Breast epithelium (tissue), 4 donors: ENCODE data around the gene GCA. TPM values are rescaled to one million over a fixed set of nuclear protein-coding genes. Genes with fewer than 3 reads are reported as not detected.

ENCODE experiments used
- DNase-seq, 2 donors: peaks; one replicate each; pipeline ENCODE4 v3.0.0-alpha.2; 2019; ENCODE audit warnings: low spot score in 2 of 2
- H3K27ac ChIP-seq, 2 donors: fragments of 200-600 bp; sonication (generic) in 1 of 2; one replicate each; pipeline ENCODE4 v1.5.1; 2016 to 2019; ENCODE audit warnings: mild to moderate bottlenecking in 1 of 2
- H3K27me3 ChIP-seq, 2 donors: fragments of 200-600 bp; sonication (generic) in 1 of 2; one replicate each; pipeline versions ENCODE4 v1.5.1 to v1.6.0; 2017 to 2019; ENCODE audit warnings: control low read depth in 1 of 2, mild to moderate bottlenecking in 1 of 2
- H3K36me3 ChIP-seq: fragments of 200-600 bp; one replicate; pipeline ENCODE4 v1.5.1; 2019
- H3K4me1 ChIP-seq, 2 donors: fragments of 200-600 bp; sonication (generic); one replicate each; pipeline ENCODE4 v1.5.1; 2016 to 2019; ENCODE audit warnings: control low read depth in 1 of 2
- H3K4me3 ChIP-seq, 3 donors: fragments of 200-600 bp; sonication (generic); 1 replicate in 2 of 3; 2 replicates in 1 of 3; pipeline ENCODE4 v1.5.1; 2016 to 2019; ENCODE audit warnings: mild to moderate bottlenecking in 3 of 3, moderate library complexity in 2 of 3
- H3K9me3 ChIP-seq, 2 donors: fragments of 200-600 bp; sonication (generic) in 1 of 2; one replicate each; pipeline ENCODE4 v1.5.1; 2016 to 2019; ENCODE audit warnings: control low read depth in 1 of 2
- CTCF ChIP-seq, 3 donors: fragments of 450-650 bp; IDR thresholded peaks; one replicate each; pipeline ENCODE4 v1.5.1; 2016 to 2017; ENCODE audit warnings: antibody characterized with exemption in 3 of 3, mild to moderate bottlenecking in 3 of 3, moderate library complexity in 3 of 3
- POLR2A ChIP-seq: fragments of 450-650 bp; IDR thresholded peaks from one replicate; pipeline ENCODE4 v1.6.1; 2016; ENCODE audit warnings: antibody characterized with exemption, mild to moderate bottlenecking, moderate library complexity
- POLR2AphosphoS5 ChIP-seq, 3 donors: sonication (generic); formaldehyde crosslinking; IDR thresholded peaks; one replicate each; pipeline ENCODE4 v1.6.1; 2017; ENCODE audit warnings: antibody characterized with exemption in 3 of 3
- intact Hi-C: fragments of 100-400 bp; cut with DNase I; formaldehyde crosslinking; loops from one replicate; pipeline ENCODE4 v1.15.1; 2023; ENCODE audit warnings: low total_unique reads
- total RNA-seq, 3 donors: library from RNA; depleted of rRNA; stranded (reverse); fragments of >200 nt; gene quantifications; one replicate each; pipeline ENCODE4 v1.1.0, GENCODE V29; 2016

Gene GCA
- total RNA-seq, 3 donors from 2014 or later, result 18.9 to 36.6 (median 24.6) TPM

GRCh38 chr2:162385536-162385935 lies 41.6 kb downstream of the GCA start:
- DNase-seq, result no peak
- no peaks in the 10 kb centered on the region for H3K36me3 ChIP-seq
- no peaks in the 10 kb centered on the region for H3K4me1 ChIP-seq
- no peak overlapping the region for H3K4me3 ChIP-seq
- H3K27me3 ChIP-seq, result no peaks in the 10 kb centered on the region
- H3K9me3 ChIP-seq, result no peaks in the 10 kb centered on the region
- intact Hi-C loops, result no loop called here
- no peak overlapping the region for H3K27ac ChIP-seq
- TF ChIP-seq CTCF (IDR thresholded peaks at IDR 0.05) (no peak), POLR2AphosphoS5 (IDR thresholded peaks at IDR 0.05) (no peak), POLR2A (no peak)

- no peak overlapping the region for H3K27ac ChIP-seq
- DNase-seq, result no peak
- no peak for TF ChIP-seq POLR2AphosphoS5 (IDR thresholded peaks at IDR 0.05)
- TF ChIP-seq POLR2A, result no peak
- no peak for TF ChIP-seq CTCF (IDR thresholded peaks at IDR 0.05)
These were observed 46.9 kb downstream of the GCA start for GRCh38 chr2:162390801-162391200.

GRCh38 chr2:162400336-162400735 lies 56.4 kb downstream of the GCA start:
- Histone ChIP-seq H3K9me3 (no peaks in the 10 kb centered on the region), H3K27ac (no peak overlapping the region), H3K27me3 (no peaks in the 10 kb centered on the region), H3K4me1 (no peaks in the 10 kb centered on the region), H3K4me3 (no peak overlapping the region), H3K36me3 (no peaks in the 10 kb centered on the region)
- intact Hi-C loops, result no loop called here
- TF ChIP-seq CTCF (IDR thresholded peaks at IDR 0.05) (no peak), POLR2A (no peak), POLR2AphosphoS5 (IDR thresholded peaks at IDR 0.05) (no peak)
- no peak for DNase-seq

More at GRCh38 chr2:162390801-162391200, 46.9 kb downstream of the GCA start:
- Histone ChIP-seq H3K4me1 (no peaks in the 10 kb centered on the region), H3K36me3 (no peaks in the 10 kb centered on the region), H3K9me3 (no peaks in the 10 kb centered on the region), H3K27me3 (no peaks in the 10 kb centered on the region), H3K4me3 (no peak overlapping the region)
- intact Hi-C loops, result no loop called here

- Histone ChIP-seq H3K27ac (no peak overlapping the region), H3K9me3 (no peaks in the 10 kb centered on the region), H3K4me3 (no peak overlapping the region), H3K4me1 (no peaks in the 10 kb centered on the region), H3K27me3 (no peaks in the 10 kb centered on the region), H3K36me3 (no peaks in the 10 kb centered on the region)
- TF ChIP-seq POLR2A (no peak), CTCF (IDR thresholded peaks at IDR 0.05) (no peak), POLR2AphosphoS5 (IDR thresholded peaks at IDR 0.05) (no peak)
- intact Hi-C loops, result no loop called here
- DNase-seq, result no peak
These were observed 57.9 kb downstream of the GCA start for GRCh38 chr2:162401871-162402270.

- Histone ChIP-seq H3K9me3 (no peaks in the 10 kb centered on the region), H3K27ac (no peak overlapping the region), H3K4me3 (no peak overlapping the region), H3K4me1 (no peaks in the 10 kb centered on the region), H3K27me3 (no peaks in the 10 kb centered on the region), H3K36me3 (no peaks in the 10 kb centered on the region)
- TF ChIP-seq POLR2A (no peak), CTCF (IDR thresholded peaks at IDR 0.05) (no peak), POLR2AphosphoS5 (IDR thresholded peaks at IDR 0.05) (no peak)
- DNase-seq, result no peak
- intact Hi-C loops, result no loop called here
These were observed 60.0 kb downstream of the GCA start for GRCh38 chr2:162403884-162404283.

Other genes starting within 250 kb of the GCA start
- not detected for gene GCG, start 191.9 kb upstream of the GCA start, total RNA-seq
- gene FAP, start 100.7 kb upstream of the GCA start, total RNA-seq, result 10 to 100 TPM; 14.4 to 36.0 (median 22.4) TPM
- 10 to 100 TPM in 2 of 3 donors, 1 to 10 TPM in 1; 9.6 to 19.9 (median 13.1) TPM for gene IFIH1, start 25.4 kb upstream of the GCA start, total RNA-seq